NT2/D1 (cell line): Measurements from ENCODE around the gene ADAMTS19.

Experiments used
- SUZ12 ChIP-seq: IDR thresholded peaks from 2 replicates; pipeline ENCODE4 v1.6.1; 2011; ENCODE audit not compliant: insufficient read length, insufficient read depth; ENCODE audit errors: extremely low read depth
- YY1 ChIP-seq: IDR thresholded peaks from 2 replicates; pipeline ENCODE4 v1.6.1; 2011; ENCODE audit not compliant: insufficient read length, insufficient read depth
- ZNF274 ChIP-seq: IDR thresholded peaks from 2 replicates; pipeline ENCODE4 v1.6.1; 2011; ENCODE audit warnings: mild to moderate bottlenecking, low read depth, low read length

GRCh38 chr5:129724222-129724621 is 264.1 kb downstream of the ADAMTS19 start:
- no peak for TF ChIP-seq ZNF274
- TF ChIP-seq SUZ12 = no peak
- no peak for TF ChIP-seq YY1
